Measurements from ENCODE around the gene AAMP.
A peak's percentile ranks its signal among the peaks of the same experiment; 100 is the strongest.

AAMP gene

DNA sequence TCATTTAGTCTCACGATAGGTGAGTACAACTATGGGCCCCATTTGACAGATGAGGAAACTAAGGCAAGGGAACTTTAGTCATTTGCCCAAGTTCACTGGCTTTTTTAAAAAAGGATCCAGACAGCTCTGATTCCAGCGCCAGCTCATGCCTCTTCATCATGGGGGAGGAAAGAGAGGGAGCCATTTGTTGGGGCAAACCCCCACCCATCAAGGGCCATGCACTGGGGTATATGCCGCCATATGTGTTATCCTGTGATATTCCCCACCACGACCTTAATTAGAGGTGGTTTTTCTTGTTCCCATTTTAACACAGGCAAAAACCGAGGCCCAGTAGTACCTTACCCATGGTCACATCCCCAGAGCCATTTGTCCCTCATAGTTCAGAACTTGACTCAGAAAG, 9.8 kb downstream of the AAMP start:
- no peak for DNase-seq (ENCODE audit: low read depth in 2 of 2, low spot score in 1 of 2)

DNA sequence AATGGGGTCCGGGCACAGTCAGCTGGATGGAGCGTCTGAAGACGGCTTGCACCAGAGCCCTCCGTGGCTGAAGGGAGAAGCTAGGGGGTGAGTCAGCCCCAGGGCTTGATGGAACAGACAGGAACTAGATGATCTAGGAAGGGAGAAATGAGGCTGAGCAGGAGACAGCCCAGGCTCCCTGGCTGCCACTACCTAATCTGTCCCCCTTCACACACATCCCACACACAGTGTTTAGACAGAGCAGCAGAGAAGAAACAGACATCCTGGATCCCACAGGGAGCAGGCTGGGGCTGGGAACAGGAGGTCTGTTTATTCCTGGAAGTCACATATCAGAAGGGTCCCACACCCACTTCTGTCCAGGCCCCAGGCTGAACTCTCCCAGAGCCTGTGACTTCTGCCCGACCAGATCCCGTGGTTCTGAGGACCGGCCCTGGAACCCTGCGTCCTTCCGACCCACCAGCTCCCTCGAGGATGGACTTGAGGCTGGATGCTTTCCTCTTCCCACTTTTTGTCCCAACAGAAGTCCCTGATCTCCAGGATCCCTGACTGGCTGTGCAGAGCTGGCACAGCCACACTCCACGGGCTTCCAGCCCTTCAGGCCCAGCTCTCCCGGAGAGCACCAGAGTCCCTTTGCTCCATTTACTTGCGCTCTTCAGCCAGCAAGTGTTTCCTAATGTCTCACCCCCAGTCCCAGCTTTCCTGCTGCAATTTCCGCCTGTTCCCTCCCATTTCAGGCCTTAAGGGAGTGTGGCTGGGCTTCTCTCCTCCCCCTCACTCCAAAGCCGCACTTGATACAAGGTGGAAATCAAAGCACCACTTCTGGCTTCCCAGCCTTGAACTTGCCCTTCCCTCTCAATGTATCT, 10.6 kb downstream of the AAMP start:
- no peak for DNase-seq (ENCODE audit: low read depth in 2 of 2, low spot score in 1 of 2)

- peak; percentile 43 to 46 for DNase-seq (ENCODE audit: low read depth in 2 of 2, low spot score in 1 of 2)
These were observed 12.5 kb downstream of the AAMP start for GRCh38 chr2:218257390-218257981.

GRCh38 chr2:218256612-218257350, 13.2 kb downstream of the AAMP start:
- DNase-seq (ENCODE audit: low read depth in 2 of 2, low spot score in 1 of 2), result no peak

DNA sequence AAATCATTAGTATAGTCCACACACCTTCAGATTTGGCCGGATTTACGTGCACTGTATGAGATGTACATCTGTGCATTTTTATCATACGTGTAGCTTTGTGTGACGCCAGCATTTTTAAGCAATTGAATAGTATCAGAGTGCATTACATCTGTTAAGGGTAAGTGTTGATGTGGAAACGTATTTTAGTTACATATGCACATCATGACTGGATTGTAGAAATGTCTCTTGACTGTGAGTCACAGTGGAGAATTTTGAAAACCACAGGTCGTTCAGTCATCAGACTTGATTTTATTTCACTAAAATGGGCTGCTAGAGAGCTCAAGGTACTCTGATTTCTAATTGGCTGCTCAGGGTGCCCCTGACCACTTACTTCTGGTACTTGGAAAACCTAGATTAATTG, 14.5 kb downstream of the AAMP start:
- DNase-seq (ENCODE audit: low read depth in 2 of 2, low spot score in 1 of 2), result no peak

GRCh38 chr2:218253232-218253625, 16.7 kb downstream of the AAMP start:
- no peak for DNase-seq (ENCODE audit: low read depth in 2 of 2, low spot score in 1 of 2)

- no peak for DNase-seq (ENCODE audit: low read depth in 2 of 2, low spot score in 1 of 2)
These were observed 17.3 kb downstream of the AAMP start for GRCh38 chr2:218252509-218253231.

GRCh38 chr2:218249691-218250090, 20.2 kb downstream of the AAMP start:
- no peak for DNase-seq (ENCODE audit: low read depth in 2 of 2, low spot score in 1 of 2)

DNA sequence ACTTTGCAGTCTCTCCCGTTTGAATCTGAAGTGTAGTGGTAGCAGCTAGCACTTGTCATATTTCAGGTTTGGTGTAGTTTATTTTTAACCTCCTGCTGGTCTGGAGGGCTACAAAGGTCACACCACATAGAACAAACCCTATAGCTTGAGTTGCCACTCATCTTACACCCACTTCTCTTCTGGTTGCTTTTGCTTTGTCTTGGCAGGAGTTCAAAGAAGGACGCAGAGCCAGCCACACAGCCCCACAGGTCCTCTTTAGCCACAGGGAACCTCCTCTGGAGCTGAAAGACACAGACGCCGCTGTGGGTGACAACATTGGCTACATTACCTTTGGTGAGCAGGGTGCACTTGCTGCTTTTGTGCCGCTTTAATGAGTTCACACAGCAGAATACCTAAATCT, 24.7 kb downstream of the AAMP start:
- DNase-seq (ENCODE audit: low read depth in 2 of 2, low spot score in 1 of 2), result no peak

GRCh38 chr2:218244665-218245064, 25.3 kb downstream of the AAMP start:
- DNase-seq (ENCODE audit: low read depth in 2 of 2, low spot score in 1 of 2), result no peak

DNA sequence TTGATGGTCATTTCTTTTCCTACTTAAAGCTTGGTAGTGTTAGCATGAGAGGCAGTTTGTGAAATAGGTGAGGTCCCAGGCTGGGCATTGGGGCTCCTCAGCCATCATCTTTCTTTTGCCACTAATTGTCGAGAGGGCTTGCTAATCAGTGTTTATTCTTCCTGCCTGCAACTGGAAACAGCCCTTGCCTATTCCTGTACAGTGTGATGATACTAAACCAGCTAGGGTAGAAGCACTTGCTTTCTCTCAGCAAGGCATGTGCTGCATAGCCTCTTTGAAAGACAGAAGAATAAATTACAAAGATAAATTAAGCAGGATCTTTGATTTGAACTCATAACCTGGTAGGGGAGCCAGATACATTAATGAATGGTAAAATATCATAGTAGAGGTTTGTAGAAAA, 25.7 kb downstream of the AAMP start:
- DNase-seq (ENCODE audit: low read depth in 2 of 2, low spot score in 1 of 2), result no peak

DNA sequence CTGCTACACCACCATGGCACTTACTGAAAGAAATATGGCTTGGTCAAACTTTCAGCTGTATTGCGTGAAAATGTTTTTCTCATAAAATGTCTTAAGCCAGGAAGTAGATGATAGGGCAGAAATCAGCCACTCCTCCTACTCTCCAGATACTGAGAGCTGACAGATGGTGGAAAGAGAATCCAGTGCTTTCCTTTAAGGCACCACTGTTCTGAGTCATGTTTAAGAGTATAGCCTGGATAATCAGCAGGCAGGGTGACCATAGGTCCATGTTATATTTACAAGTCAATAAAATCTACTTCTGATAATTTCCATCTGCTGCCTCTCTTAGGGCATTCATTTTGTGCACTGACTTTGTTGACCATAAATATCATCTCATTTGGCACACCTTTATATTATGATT, 31.1 kb downstream of the AAMP start:
- DNase-seq (ENCODE audit: low read depth in 2 of 2, low spot score in 1 of 2), result no peak

- DNase-seq (ENCODE audit: low read depth in 2 of 2, low spot score in 1 of 2), result no peak
These were observed 33.1 kb downstream of the AAMP start for GRCh38 chr2:218236829-218237228.

DNA sequence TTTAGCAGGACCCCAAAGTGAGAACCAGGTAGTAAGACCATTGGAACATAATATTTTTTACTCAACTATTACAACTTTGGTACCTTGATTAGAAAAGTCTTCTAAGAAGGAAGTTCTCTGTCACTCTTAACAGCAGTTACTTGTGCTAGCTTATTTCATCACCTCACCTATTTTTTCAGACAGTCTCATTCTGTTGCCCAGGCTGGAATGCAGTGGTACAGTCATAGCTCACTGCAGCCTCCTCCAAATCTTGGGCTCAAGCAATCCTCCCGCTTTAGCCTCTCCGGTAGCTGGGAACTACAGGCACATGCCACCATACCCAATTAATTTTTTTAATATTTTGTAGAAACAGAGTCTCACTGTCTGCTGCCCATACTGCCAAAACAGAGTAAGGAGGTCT, 34.9 kb downstream of the AAMP start:
- no peak for DNase-seq (ENCODE audit: low read depth in 2 of 2, low spot score in 1 of 2)

GRCh38 chr2:218234521-218234920, 35.4 kb downstream of the AAMP start:
- DNase-seq (ENCODE audit: low read depth in 2 of 2, low spot score in 1 of 2), result no peak

- no peak for DNase-seq (ENCODE audit: low read depth in 2 of 2, low spot score in 1 of 2)
These were observed 36.4 kb downstream of the AAMP start for GRCh38 chr2:218233543-218233942.

GRCh38 chr2:218230882-218231281, 39.1 kb downstream of the AAMP start:
- DNase-seq (ENCODE audit: low read depth in 2 of 2, low spot score in 1 of 2), result no peak

GRCh38 chr2:218229851-218230250, 40.1 kb downstream of the AAMP start:
- DNase-seq (ENCODE audit: low read depth in 2 of 2, low spot score in 1 of 2), result no peak

DNA sequence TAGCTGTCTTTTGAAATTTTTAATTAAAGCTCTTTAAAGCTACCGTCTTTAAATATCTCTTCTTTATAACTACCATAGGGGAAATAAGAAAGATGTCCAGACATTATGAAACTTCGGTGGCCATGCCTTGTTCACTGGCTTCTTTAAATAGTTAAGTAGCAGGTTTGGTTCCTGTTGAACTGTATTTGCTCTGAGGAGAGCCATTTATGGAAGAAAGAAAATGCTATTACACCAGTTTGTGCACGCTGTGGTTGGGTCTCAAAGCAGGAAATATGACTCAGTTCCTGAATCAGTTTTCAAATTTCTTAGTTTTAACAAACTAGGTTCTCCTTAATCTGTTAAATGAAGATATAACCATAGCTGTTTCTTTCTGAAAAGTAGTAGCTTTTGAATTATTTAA, 40.7 kb downstream of the AAMP start:
- peak in 1 of 2 donors; percentile 29 for DNase-seq (ENCODE audit: low read depth in 2 of 2, low spot score in 1 of 2)

DNA sequence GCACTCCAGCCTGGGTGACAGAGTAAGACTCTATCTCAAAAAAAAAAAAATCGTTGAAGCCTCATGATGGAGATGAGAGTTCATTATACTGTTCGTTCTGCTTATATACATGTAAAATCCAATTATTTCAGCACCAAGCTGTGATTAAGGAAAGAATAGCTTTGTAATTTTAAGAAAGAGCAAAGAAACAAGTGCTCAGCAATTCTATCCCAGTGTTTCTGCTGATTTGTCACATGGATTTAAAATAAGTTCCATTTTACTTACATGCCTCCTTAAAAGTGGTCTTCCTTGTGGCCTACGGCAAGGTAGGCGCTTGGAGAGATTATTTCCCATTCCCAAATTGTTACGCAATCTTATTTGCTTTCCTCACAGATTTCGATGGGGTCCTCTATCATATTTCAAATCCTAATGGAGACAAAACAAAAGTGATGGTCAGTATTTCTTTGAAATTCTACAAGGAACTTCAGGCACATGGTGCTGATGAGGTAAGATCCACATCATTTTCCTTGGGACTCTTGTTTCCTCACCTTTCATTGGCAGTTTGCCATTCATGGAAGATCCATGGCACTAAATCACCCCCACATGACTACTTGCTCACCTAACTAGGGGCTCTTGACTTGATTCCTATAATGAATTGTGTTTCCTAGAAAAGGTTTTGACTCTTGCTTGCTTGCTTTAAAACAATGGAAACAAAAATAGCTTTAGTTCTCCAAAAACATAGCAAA, 41.4 kb downstream of the AAMP start:
- DNase-seq (ENCODE audit: low read depth in 2 of 2, low spot score in 1 of 2), result no peak

GRCh38 chr2:218226903-218227302, 43.0 kb downstream of the AAMP start:
- DNase-seq (ENCODE audit: low read depth in 2 of 2, low spot score in 1 of 2), result no peak

All from stimulated activated CD8-positive, alpha-beta memory T cell treated with anti-CD3 and anti-CD28 coated beads, Interleukin-4, amount 100 ng/mL, for 1 hour (primary cell).